Motor neuron (in vitro differentiated cells): ENCODE data around the gene RALGPS1. TPM values are rescaled to one million over a fixed set of nuclear protein-coding genes. Genes with fewer than 3 reads are reported as not detected.

Experiments used
- ATAC-seq, 8 experiments: fragments of 200-7000 bp; cut with Tn5 transposase; replicated peaks in 6 of 8; 2 replicates each; pipeline ENCODE4 v1.8.0; 2021; ENCODE audit warnings: mild to moderate bottlenecking in 8 of 8, moderate library complexity in 8 of 8
- H3K27ac ChIP-seq, 2 donors: fragments of 250-450 bp; sonication (Bioruptor Pico); 2 replicates each; pipeline ENCODE4 v1.9.0; 2021; ENCODE audit warnings: antibody characterized with exemption in 2 of 2, mild to moderate bottlenecking in 2 of 2, moderate library complexity in 1 of 2
- H3K4me1 ChIP-seq, 2 donors: fragments of 250-450 bp; sonication (Bioruptor Pico); replicated peaks in 1 of 2; 2 replicates each; pipeline ENCODE4 v1.6.1; 2021; ENCODE audit warnings: antibody characterized with exemption in 2 of 2, mild to moderate bottlenecking in 2 of 2, moderate library complexity in 1 of 2
- H3K4me3 ChIP-seq, 5 donors: fragments of 250-450 bp; sonication (Bioruptor Pico); 2 replicates each; pipeline ENCODE4 v1.9.0; 2021; ENCODE audit warnings: antibody characterized with exemption in 5 of 5, mild to moderate bottlenecking in 5 of 5, moderate library complexity in 4 of 5
- WGBS, 10 experiments: fragments of 450-650 bp; shearing (Covaris generic); methylation state at CpG; one replicate each; pipeline ENCODE4 v1.0.0; 2022; 5-methylcytosine and 5-hydroxymethylcytosine counted together
- in situ Hi-C, 9 experiments: fragments of 400-800 bp; cut with MboI; loops; one replicate each; pipeline ENCODE4 v1.15.0; 2021; ENCODE audit warnings: low sequenced_read_pairs in 9 of 9, low pct_unique_long_range_greater_than_20kb in 2 of 9; ENCODE audit not compliant: unreplicated experiment in 9 of 9
- total RNA-seq, 8 experiments: library from RNA; unstranded; fragments of 300-600 nt; gene quantifications; 2 replicates each; pipeline versions ENCODE4 v1.2.3 to v1.2.4, GENCODE V29; 2022

The RALGPS1 gene
- total RNA-seq, 8 experiments from 2014 or later: 4.3 to 29.6 (median 17.3) TPM

- Histone ChIP-seq H3K4me3 (no peak overlapping the region), H3K4me1 (no peaks in the 10 kb centered on the region), H3K27ac (no peak overlapping the region)
- in situ Hi-C loops: loop anchor here in 5 of 9 experiments (10.0 to 25.0 kb wide), 4 partner anchors 131 to 269 kb away; partner anchors contain the start of gene SLC2A8 (in 1 of the 5)
- 80 to 100% (median 96%) methylated on average over 1 to 3 of the region's 3 CpGs; no CpG with 5 or more reads in 6 of the 10 experiments for WGBS, 10 experiments
- no peak for ATAC-seq
Observed at GRCh38 chr9:127206666-127207065, 292.1 kb downstream of the RALGPS1 start.

GRCh38 chr9:127207734-127208410, 293.3 kb downstream of the RALGPS1 start:
- Histone ChIP-seq H3K27ac (no peak overlapping the region), H3K4me1 (no peaks in the 10 kb centered on the region), H3K4me3 (no peak overlapping the region)
- 77 to 100% (median 89%) methylated on average over 1 to 6 of the region's 11 CpGs; no CpG with 5 or more reads in 3 of the 10 experiments for WGBS, 10 experiments
- ATAC-seq: no peak
- in situ Hi-C loops: loop anchor here in 5 of 9 experiments (10.0 to 25.0 kb wide), 4 partner anchors 129 to 271 kb away; partner anchors contain the start of gene SLC2A8 (in 1 of the 5)

GRCh38 chr9:127208416-127208815, 293.8 kb downstream of the RALGPS1 start:
- no peak overlapping the region for H3K4me3 ChIP-seq
- in situ Hi-C loops: loop anchor here in 5 of 9 experiments (10.0 to 25.0 kb wide), 4 partner anchors 129 to 271 kb away; partner anchors contain the start of gene SLC2A8 (in 1 of the 5)
- no peak for ATAC-seq
- H3K4me1 ChIP-seq: no peaks in the 10 kb centered on the region
- H3K27ac ChIP-seq: no peak overlapping the region
- 71 to 88% (median 83%) methylated on average over 2 to 3 of the region's 8 CpGs; no CpG with 5 or more reads in 7 of the 10 experiments for WGBS, 10 experiments

GRCh38 chr9:127209220-127209619, 294.6 kb downstream of the RALGPS1 start:
- peak in 2 of 8 experiments; percentile 87 to 93 for ATAC-seq
- Histone ChIP-seq H3K4me1 (no peaks in the 10 kb centered on the region), H3K4me3 (no peak overlapping the region), H3K27ac (no peak overlapping the region)
- in situ Hi-C loops: loop anchor here in 5 of 9 experiments (10.0 to 25.0 kb wide), 4 partner anchors 128 to 272 kb away; partner anchors contain the start of gene SLC2A8 (in 1 of the 5)
- 60 to 100% (median 80%) methylated on average over 1 to 6 of the region's 7 CpGs; no CpG with 5 or more reads in 4 of the 10 experiments for WGBS, 10 experiments

- in situ Hi-C loops: loop anchor here in 6 of 9 experiments (10.0 to 25.0 kb wide), 5 partner anchors 127 to 273 kb away; partner anchors contain the start of gene SLC2A8 (in 1 of the 6)
Observed at GRCh38 chr9:127209948-127210640, 295.5 kb downstream of the RALGPS1 start.

GRCh38 chr9:127210851-127211730, 296.5 kb downstream of the RALGPS1 start:
- Histone ChIP-seq H3K4me3 (no peak overlapping the region), H3K27ac (no peak overlapping the region), H3K4me1 (no peaks in the 10 kb centered on the region)
- ATAC-seq: no peak
- in situ Hi-C loops: loop anchor here in 5 of 9 experiments (10.0 to 25.0 kb wide), 4 partner anchors 126 to 274 kb away; partner anchors contain the start of gene SLC2A8 (in 1 of the 5)
- WGBS, 10 experiments: 49 to 100% (median 80%) methylated on average over 1 to 8 of the region's 20 CpGs; no CpG with 5 or more reads in 1 of the 10 experiments

More at GRCh38 chr9:127209948-127210640, 295.5 kb downstream of the RALGPS1 start:
- no peak overlapping the region for H3K4me3 ChIP-seq
- peak in 1 of 8 experiments; percentile 45 for ATAC-seq
- WGBS, 10 experiments: 17 to 100% (median 69%) methylated on average over 1 to 11 of the region's 18 CpGs; no CpG with 5 or more reads in 3 of the 10 experiments
- no peaks in the 10 kb centered on the region for H3K4me1 ChIP-seq
- H3K27ac ChIP-seq: no peak overlapping the region

- in situ Hi-C loops: loop anchor here in 5 of 9 experiments (10.0 to 25.0 kb wide), 4 partner anchors 125 to 275 kb away; partner anchors contain the start of gene SLC2A8 (in 1 of the 5)
Observed at GRCh38 chr9:127211983-127212382, 297.4 kb downstream of the RALGPS1 start.

GRCh38 chr9:127212453-127212852, 297.9 kb downstream of the RALGPS1 start:
- Histone ChIP-seq H3K27ac (no peak overlapping the region), H3K4me1 (no peaks in the 10 kb centered on the region), H3K4me3 (no peak overlapping the region)
- ATAC-seq: no peak
- 87 to 100% methylated on average over 1 to 3 of the region's 9 CpGs; no CpG with 5 or more reads in 8 of the 10 experiments for WGBS, 10 experiments
- in situ Hi-C loops: loop anchor here in 5 of 9 experiments (10.0 to 25.0 kb wide), 4 partner anchors 125 to 275 kb away; partner anchors contain the start of gene SLC2A8 (in 1 of the 5)

More at GRCh38 chr9:127211983-127212382, 297.4 kb downstream of the RALGPS1 start:
- Histone ChIP-seq H3K4me3 (no peak overlapping the region), H3K27ac (no peak overlapping the region), H3K4me1 (no peaks in the 10 kb centered on the region)
- no peak for ATAC-seq
- WGBS, 10 experiments: 78 to 100% (median 95%) methylated on average over 2 to 5 of the region's 11 CpGs; no CpG with 5 or more reads in 6 of the 10 experiments

GRCh38 chr9:127213859-127214258, 299.3 kb downstream of the RALGPS1 start:
- no peak overlapping the region for H3K27ac ChIP-seq
- in situ Hi-C loops: loop anchor here in 5 of 9 experiments (10.0 to 25.0 kb wide), 4 partner anchors 123 to 277 kb away; partner anchors contain the start of gene SLC2A8 (in 1 of the 5)
- no peak for ATAC-seq
- H3K4me1 ChIP-seq: no peaks in the 10 kb centered on the region
- H3K4me3 ChIP-seq: no peak overlapping the region
- 0 to 75% (median 62%) methylated on average over 1 to 4 of the region's 4 CpGs; no CpG with 5 or more reads in 4 of the 10 experiments for WGBS, 10 experiments

- Histone ChIP-seq H3K4me1 (no peaks in the 10 kb centered on the region), H3K4me3 (no peak overlapping the region), H3K27ac (no peak overlapping the region)
- 0 to 39% (median 6%) methylated on average over 1 to 6 of the region's 6 CpGs; no CpG with 5 or more reads in 1 of the 10 experiments for WGBS, 10 experiments
- ATAC-seq: peak; percentile 25 to 86 (median 64)
- in situ Hi-C loops: loop anchor here in 5 of 9 experiments (10.0 to 25.0 kb wide), 4 partner anchors 123 to 277 kb away; partner anchors contain the start of gene SLC2A8 (in 1 of the 5)
Observed at GRCh38 chr9:127214421-127215267, 300.1 kb downstream of the RALGPS1 start.
